ENCODE data around the gene BAZ2A.

GRCh38 chr12:56637621-56638020, 7.5 kb upstream of the BAZ2A start:
- TF ChIP-seq CTCF (IDR thresholded peaks at IDR 0.05 in 8 of 11, conservative IDR thresholded peaks at IDR 0.05 in 3 of 11) (no peak), POLR2A (IDR thresholded peaks at IDR 0.05) (no peak), POLR2AphosphoS5 (IDR thresholded peaks at IDR 0.05) (no peak)

Data from spleen (tissue), 7 donors.